ENCODE results near the gene CDKAL1. TPM values are rescaled to one million over a fixed set of nuclear protein-coding genes. Genes with fewer than 3 reads are reported as not detected.

Gene CDKAL1
- total and polyA plus RNA-seq, 2 donors from 2014 or later, result 4.6 to 20.2 TPM

DNA sequence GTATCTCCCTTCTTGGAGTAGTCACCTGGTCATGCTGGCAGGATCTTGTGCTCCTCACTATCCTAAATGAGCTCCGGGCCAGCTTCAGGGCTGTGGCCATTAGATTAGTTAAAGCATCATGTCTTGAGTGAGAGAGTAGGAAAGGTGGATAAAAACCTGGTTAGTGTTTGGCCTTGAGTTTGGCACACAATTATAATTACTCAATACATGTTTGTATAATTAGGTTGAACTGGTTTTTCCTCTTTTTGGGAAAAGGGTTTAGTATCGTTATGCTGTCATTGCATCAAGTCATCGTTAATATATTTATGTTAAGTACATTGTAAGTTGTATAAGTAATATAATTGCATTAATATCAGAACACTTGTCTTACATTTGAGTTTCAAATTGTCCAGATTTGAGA, 126.3 kb downstream of the CDKAL1 start:
- no peak overlapping the region for H3K9ac ChIP-seq (ENCODE audit: low read length in 3 of 3)
- no peak overlapping the region for H3K27ac ChIP-seq (ENCODE audit: low read depth in 2 of 2, low read length in 2 of 2)
- DNase-seq (no peak), FAIRE-seq (no peak)
- TF ChIP-seq, protein P1, sequence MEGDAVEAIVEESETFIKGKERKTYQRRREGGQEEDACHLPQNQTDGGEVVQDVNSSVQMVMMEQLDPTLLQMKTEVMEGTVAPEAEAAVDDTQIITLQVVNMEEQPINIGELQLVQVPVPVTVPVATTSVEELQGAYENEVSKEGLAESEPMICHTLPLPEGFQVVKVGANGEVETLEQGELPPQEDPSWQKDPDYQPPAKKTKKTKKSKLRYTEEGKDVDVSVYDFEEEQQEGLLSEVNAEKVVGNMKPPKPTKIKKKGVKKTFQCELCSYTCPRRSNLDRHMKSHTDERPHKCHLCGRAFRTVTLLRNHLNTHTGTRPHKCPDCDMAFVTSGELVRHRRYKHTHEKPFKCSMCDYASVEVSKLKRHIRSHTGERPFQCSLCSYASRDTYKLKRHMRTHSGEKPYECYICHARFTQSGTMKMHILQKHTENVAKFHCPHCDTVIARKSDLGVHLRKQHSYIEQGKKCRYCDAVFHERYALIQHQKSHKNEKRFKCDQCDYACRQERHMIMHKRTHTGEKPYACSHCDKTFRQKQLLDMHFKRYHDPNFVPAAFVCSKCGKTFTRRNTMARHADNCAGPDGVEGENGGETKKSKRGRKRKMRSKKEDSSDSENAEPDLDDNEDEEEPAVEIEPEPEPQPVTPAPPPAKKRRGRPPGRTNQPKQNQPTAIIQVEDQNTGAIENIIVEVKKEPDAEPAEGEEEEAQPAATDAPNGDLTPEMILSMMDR (IDR thresholded peaks at IDR 0.05; ENCODE audit: borderline replicate concordance, extremely low read depth, insufficient read depth), result no peak
- H3K36me3 ChIP-seq (ENCODE audit: control insufficient read depth in 2 of 3, insufficient read depth in 3 of 3, low read length in 3 of 3), result no peaks in the 10 kb centered on the region
- no peak overlapping the region for H3K4me3 ChIP-seq (ENCODE audit: low read length in 3 of 3)
- intact Hi-C loops (cut with DNase I), result no loop called here
- no peaks in the 10 kb centered on the region for H3K9me3 ChIP-seq (ENCODE audit: control insufficient read depth in 2 of 3, insufficient read depth in 1 of 3, low read length in 3 of 3)
- peaks cover 0 to 7% (median 3%) of the 10 kb centered on the region in 3 donors for H3K4me1 ChIP-seq (ENCODE audit: control insufficient read depth in 2 of 3, insufficient read depth in 2 of 3, low read depth in 1 of 3, low read length in 3 of 3)
- H3K27me3 ChIP-seq (ENCODE audit: control insufficient read depth, insufficient read depth, low read length), result no peaks in the 10 kb centered on the region

DNA sequence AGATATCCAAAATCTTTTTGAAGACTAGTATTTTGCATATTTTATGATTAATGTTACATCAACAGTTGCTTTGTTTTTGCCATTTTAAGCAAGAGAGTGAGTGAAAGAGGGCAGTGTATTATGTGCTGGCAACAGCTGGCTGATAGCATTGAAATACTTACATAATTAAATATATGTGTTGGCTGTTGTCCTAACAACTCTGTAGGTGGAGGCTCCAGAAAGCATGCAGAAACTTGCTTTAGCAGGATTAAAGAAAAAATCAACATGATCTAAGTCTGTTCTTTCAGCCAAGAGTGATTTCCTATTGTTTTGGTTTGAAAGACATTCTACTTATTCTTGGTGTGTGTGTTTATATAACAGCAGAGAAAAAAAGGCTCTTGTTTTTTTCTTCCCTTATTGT, 127.5 kb downstream of the CDKAL1 start:
- H3K27me3 ChIP-seq (ENCODE audit: control insufficient read depth, insufficient read depth, low read length), result no peaks in the 10 kb centered on the region

DNA sequence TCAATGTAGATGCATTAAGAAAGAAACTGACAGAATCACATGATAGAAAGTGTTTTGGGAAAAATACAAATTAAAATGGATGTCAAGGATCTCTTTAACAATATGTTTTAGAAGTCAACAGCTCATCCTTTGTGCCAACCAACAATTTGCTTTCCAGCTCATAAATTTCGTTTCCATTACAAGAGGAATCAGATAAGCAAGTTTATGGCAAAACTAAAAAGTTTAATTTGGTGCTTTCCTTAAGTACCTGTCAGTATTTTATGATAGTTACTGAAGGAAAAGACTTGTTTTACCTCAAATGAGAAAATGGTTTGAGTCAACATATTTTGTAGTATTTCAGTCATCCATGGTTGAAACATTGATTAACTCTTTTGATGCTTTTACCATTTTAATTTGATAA, 130.0 kb downstream of the CDKAL1 start:
- intact Hi-C loops (cut with DNase I), result no loop called here
- H3K4me3 ChIP-seq (ENCODE audit: low read length in 3 of 3), result no peak overlapping the region
- FAIRE-seq (no peak), DNase-seq (no peak)
- H3K9me3 ChIP-seq (ENCODE audit: control insufficient read depth in 2 of 3, insufficient read depth in 1 of 3, low read length in 3 of 3), result no peaks in the 10 kb centered on the region
- no peak overlapping the region for H3K9ac ChIP-seq (ENCODE audit: low read length in 3 of 3)
- no peaks in the 10 kb centered on the region for H3K36me3 ChIP-seq (ENCODE audit: control insufficient read depth in 2 of 3, insufficient read depth in 3 of 3, low read length in 3 of 3)
- TF ChIP-seq, protein P1 (IDR thresholded peaks at IDR 0.05; ENCODE audit: borderline replicate concordance, extremely low read depth, insufficient read depth), result no peak
- H3K4me1 ChIP-seq (ENCODE audit: control insufficient read depth in 2 of 3, insufficient read depth in 2 of 3, low read depth in 1 of 3, low read length in 3 of 3), result peaks cover 0 to 13% (median 3%) of the 10 kb centered on the region in 3 donors
- H3K27me3 ChIP-seq (ENCODE audit: control insufficient read depth, insufficient read depth, low read length), result no peaks in the 10 kb centered on the region
- H3K27ac ChIP-seq (ENCODE audit: low read depth in 2 of 2, low read length in 2 of 2), result no peak overlapping the region

More for the DNA sequence above, 127.5 kb downstream of the CDKAL1 start:
- FAIRE-seq (no peak), DNase-seq (peak in 2 of 5 donors; percentile 49 to 66)
- Histone ChIP-seq H3K4me3 (ENCODE audit: low read length in 3 of 3) (no peak overlapping the region), H3K9ac (ENCODE audit: low read length in 3 of 3) (no peak overlapping the region), H3K9me3 (ENCODE audit: control insufficient read depth in 2 of 3, insufficient read depth in 1 of 3, low read length in 3 of 3) (no peaks in the 10 kb centered on the region), H3K27ac (ENCODE audit: low read depth in 2 of 2, low read length in 2 of 2) (no peak overlapping the region), H3K36me3 (ENCODE audit: control insufficient read depth in 2 of 3, insufficient read depth in 3 of 3, low read length in 3 of 3) (no peaks in the 10 kb centered on the region), H3K4me1 (ENCODE audit: control insufficient read depth in 2 of 3, insufficient read depth in 2 of 3, low read depth in 1 of 3, low read length in 3 of 3) (peaks cover 0 to 9% (median 3%) of the 10 kb centered on the region in 3 donors)
- TF ChIP-seq, protein P1 (IDR thresholded peaks at IDR 0.05; ENCODE audit: borderline replicate concordance, extremely low read depth, insufficient read depth), result no peak
- intact Hi-C loops (cut with DNase I), result no loop called here

DNA sequence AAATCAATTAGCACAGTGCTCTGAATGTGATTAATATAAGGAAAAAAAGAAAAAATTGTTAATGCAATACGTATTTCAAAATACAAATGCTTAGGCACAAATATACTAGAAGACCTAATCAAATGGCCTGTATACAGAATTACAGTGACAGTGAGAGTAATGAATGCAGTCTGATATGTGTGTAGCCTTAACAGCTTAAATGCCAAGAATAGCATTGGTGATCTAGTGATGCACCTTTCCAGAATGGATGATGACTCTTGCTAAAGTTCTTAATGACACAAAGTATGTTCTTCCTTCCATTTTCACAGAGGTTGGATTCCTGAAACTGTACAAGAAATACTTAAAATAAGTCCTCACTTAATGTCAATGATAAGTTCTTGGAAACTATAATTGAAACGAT, 131.0 kb downstream of the CDKAL1 start:
- no peak for FAIRE-seq
- Histone ChIP-seq H3K9ac (ENCODE audit: low read length in 3 of 3) (no peak overlapping the region), H3K27me3 (ENCODE audit: control insufficient read depth, insufficient read depth, low read length) (no peaks in the 10 kb centered on the region), H3K4me3 (ENCODE audit: low read length in 3 of 3) (no peak overlapping the region), H3K36me3 (ENCODE audit: control insufficient read depth in 2 of 3, insufficient read depth in 3 of 3, low read length in 3 of 3) (no peaks in the 10 kb centered on the region), H3K27ac (ENCODE audit: low read depth in 2 of 2, low read length in 2 of 2) (no peak overlapping the region), H3K4me1 (ENCODE audit: control insufficient read depth in 2 of 3, insufficient read depth in 2 of 3, low read depth in 1 of 3, low read length in 3 of 3) (peaks cover 0 to 13% (median 3%) of the 10 kb centered on the region in 3 donors), H3K9me3 (ENCODE audit: control insufficient read depth in 2 of 3, insufficient read depth in 1 of 3, low read length in 3 of 3) (no peaks in the 10 kb centered on the region)
- TF ChIP-seq, protein P1 (IDR thresholded peaks at IDR 0.05; ENCODE audit: borderline replicate concordance, extremely low read depth, insufficient read depth), result no peak
- DNase-seq, result no peak
- intact Hi-C loops (cut with DNase I), result no loop called here

Measured in kidney (tissue), 14 donors.